ENCODE data around the gene BSCL2. TPM values are rescaled to one million over a fixed set of nuclear protein-coding genes. Genes with fewer than 3 reads are reported as not detected.

Gene BSCL2
- total and polyA plus RNA-seq, 2 donors (not counting 3 experiments of a cell fraction or from before 2014, with no cell fraction given), result 31.1 to 94.8 TPM

GRCh38 chr11:62673196-62673525 lies 34.1 kb downstream of the BSCL2 start:
- FAIRE-seq, result no peak
- Histone ChIP-seq H4K20me1 (replicated peaks; ENCODE audit: control insufficient read depth, extremely low read depth, insufficient read depth, low read length) (no peaks in the 10 kb centered on the region), H3K79me2 (ENCODE audit: control insufficient read depth, insufficient read depth, low read length) (peaks cover 25% of the 10 kb centered on the region), H3K27me3 (ENCODE audit: control insufficient read depth in 2 of 2, insufficient read depth in 2 of 2, low read length in 2 of 2) (no peaks in the 10 kb centered on the region), H3K4me1 (ENCODE audit: control insufficient read depth, extremely low read depth, insufficient read depth, low read length) (peaks cover 9% of the 10 kb centered on the region), H3K27ac (ENCODE audit: insufficient read depth, low read depth, low read length) (no peak overlapping the region), H3K9me3 (replicated peaks; ENCODE audit: control insufficient read depth, insufficient read depth, low read length) (no peaks in the 10 kb centered on the region), H3K9me1 (replicated peaks; ENCODE audit: control insufficient read depth, extremely low read depth, insufficient read depth, low read length) (no peaks in the 10 kb centered on the region), H3K36me3 (ENCODE audit: control insufficient read depth in 2 of 2, extremely low read depth in 1 of 2, insufficient read depth in 2 of 2, low read length in 2 of 2) (peaks cover 0 to 17% of the 10 kb centered on the region in 2 experiments), H3K9ac (replicated peaks; ENCODE audit: extremely low read depth, insufficient read depth, low read length) (no peak overlapping the region), H2AFZ (ENCODE audit: low read depth, low read length) (no peak overlapping the region), H3K4me3 (replicated peaks in 1 of 3; ENCODE audit: insufficient read depth in 1 of 3, low read depth in 1 of 3, low read length in 3 of 3) (no peak overlapping the region), H3K4me2 (ENCODE audit: insufficient read depth, low read length) (no peak overlapping the region)
- POLR2A ChIA-PET, result interaction anchor here (3.4 kb wide), 1 partner anchor 8 kb away, joined by 25 read pairs; the partner anchor contains the start of genes C11orf98 and CSKMT
- intact Hi-C loops (cut with micrococcal nuclease) (no loop called here), dilution Hi-C loops (cut with MboI; ENCODE audit: extremely low pct_ligation_motif_present, low sequenced_read_pairs) (no loop called here)
- DNase-seq (ENCODE audit: low read depth, low spot score), result no peak
- CTCF ChIA-PET, result interaction anchor here (1.1 kb wide), 1 partner anchor 17 kb away, joined by 3 read pairs; no protein-coding TSS in a partner anchor
- no TSS peak for BruUV-seq (replicated peaks)
- no peak for TF ChIP-seq MYC (IDR thresholded peaks at IDR 0.05; ENCODE audit: low read depth, low read length)
- TF ChIP-seq POLR2A (IDR thresholded peaks at IDR 0.05; ENCODE audit: low read depth, low read length), result no peak
- TF ChIP-seq EZH2 (IDR thresholded peaks at IDR 0.05; ENCODE audit: borderline replicate concordance, low read depth, low read length, severe bottlenecking), result no peak
- no peak for TF ChIP-seq GATA2 (IDR thresholded peaks at IDR 0.05; ENCODE audit: insufficient read depth, insufficient read length, low read depth, low read length)
- TF ChIP-seq POLR2AphosphoS5 (IDR thresholded peaks at IDR 0.05; ENCODE audit: insufficient read depth, low read depth, low read length), result no peak
- TF ChIP-seq, protein P1, sequence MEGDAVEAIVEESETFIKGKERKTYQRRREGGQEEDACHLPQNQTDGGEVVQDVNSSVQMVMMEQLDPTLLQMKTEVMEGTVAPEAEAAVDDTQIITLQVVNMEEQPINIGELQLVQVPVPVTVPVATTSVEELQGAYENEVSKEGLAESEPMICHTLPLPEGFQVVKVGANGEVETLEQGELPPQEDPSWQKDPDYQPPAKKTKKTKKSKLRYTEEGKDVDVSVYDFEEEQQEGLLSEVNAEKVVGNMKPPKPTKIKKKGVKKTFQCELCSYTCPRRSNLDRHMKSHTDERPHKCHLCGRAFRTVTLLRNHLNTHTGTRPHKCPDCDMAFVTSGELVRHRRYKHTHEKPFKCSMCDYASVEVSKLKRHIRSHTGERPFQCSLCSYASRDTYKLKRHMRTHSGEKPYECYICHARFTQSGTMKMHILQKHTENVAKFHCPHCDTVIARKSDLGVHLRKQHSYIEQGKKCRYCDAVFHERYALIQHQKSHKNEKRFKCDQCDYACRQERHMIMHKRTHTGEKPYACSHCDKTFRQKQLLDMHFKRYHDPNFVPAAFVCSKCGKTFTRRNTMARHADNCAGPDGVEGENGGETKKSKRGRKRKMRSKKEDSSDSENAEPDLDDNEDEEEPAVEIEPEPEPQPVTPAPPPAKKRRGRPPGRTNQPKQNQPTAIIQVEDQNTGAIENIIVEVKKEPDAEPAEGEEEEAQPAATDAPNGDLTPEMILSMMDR (IDR thresholded peaks at IDR 0.05; ENCODE audit: extremely low read depth in 1 of 2, insufficient read depth in 1 of 2, low read depth in 1 of 2, low read length in 2 of 2), result no peak
- no peak for TF ChIP-seq JUN (IDR thresholded peaks at IDR 0.05; ENCODE audit: borderline replicate concordance, insufficient read depth, insufficient read length, low read depth)
- TF ChIP-seq, protein P2, sequence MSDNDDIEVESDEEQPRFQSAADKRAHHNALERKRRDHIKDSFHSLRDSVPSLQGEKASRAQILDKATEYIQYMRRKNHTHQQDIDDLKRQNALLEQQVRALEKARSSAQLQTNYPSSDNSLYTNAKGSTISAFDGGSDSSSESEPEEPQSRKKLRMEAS (IDR thresholded peaks at IDR 0.05; ENCODE audit: insufficient read depth, insufficient read length), result no peak
- no peak for TF ChIP-seq FOS (IDR thresholded peaks at IDR 0.05; ENCODE audit: borderline replicate concordance, insufficient read depth, low read length)

Data from endothelial cell of umbilical vein (primary cell).